ENCODE data around the gene TBPL1.

DNA sequence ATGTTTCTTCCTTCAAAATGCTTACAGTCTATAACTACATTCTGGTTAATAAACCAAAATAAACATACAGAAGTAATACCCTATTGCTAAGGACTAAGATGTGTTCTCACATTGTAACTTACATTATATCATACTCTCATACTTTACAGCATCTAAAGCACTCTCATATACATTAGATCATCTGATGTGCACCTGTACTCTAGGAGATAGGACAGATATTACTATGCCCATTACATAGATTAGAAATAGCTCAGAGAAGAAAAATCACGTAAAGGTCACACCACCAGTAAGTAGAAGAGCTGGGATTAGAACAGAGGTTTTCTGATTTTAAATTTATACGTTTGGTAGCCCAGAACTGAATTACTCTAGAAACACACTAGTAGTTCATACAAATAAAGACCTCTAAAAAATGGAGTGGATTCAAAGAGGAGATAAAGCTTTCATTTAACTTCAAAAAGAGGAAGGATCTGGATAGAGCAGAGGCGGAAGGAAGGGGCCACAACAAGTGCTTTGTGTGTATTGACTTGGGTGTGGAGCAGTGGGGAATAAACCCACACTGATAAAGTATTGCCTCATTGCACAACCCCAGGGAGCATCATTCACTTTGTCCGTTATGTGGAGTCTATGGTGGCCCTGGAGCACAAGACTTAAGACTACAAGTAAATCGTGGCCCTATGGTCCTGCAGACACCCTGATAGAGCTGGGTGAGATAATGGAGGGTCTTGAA lies 68.5 kb downstream of the TBPL1 start:
- TF ChIP-seq, protein P1, sequence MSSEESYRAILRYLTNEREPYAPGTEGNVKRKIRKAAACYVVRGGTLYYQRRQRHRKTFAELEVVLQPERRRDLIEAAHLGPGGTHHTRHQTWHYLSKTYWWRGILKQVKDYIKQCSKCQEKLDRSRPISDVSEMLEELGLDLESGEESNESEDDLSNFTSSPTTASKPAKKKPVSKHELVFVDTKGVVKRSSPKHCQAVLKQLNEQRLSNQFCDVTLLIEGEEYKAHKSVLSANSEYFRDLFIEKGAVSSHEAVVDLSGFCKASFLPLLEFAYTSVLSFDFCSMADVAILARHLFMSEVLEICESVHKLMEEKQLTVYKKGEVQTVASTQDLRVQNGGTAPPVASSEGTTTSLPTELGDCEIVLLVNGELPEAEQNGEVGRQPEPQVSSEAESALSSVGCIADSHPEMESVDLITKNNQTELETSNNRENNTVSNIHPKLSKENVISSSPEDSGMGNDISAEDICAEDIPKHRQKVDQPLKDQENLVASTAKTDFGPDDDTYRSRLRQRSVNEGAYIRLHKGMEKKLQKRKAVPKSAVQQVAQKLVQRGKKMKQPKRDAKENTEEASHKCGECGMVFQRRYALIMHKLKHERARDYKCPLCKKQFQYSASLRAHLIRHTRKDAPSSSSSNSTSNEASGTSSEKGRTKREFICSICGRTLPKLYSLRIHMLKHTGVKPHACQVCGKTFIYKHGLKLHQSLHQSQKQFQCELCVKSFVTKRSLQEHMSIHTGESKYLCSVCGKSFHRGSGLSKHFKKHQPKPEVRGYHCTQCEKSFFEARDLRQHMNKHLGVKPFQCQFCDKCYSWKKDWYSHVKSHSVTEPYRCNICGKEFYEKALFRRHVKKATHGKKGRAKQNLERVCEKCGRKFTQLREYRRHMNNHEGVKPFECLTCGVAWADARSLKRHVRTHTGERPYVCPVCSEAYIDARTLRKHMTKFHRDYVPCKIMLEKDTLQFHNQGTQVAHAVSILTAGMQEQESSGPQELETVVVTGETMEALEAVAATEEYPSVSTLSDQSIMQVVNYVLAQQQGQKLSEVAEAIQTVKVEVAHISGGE (CRISPR knock-in tag; IDR thresholded peaks at IDR 0.05) = no peak
- no peak for TF ChIP-seq CEBPB (IDR thresholded peaks at IDR 0.05; ENCODE audit: borderline replicate concordance in 1 of 2, low read depth in 2 of 2, low read length in 2 of 2)
- TF ChIP-seq RFX5 (IDR thresholded peaks at IDR 0.05; ENCODE audit: low read depth, low read length) = no peak
- no peak for TF ChIP-seq FOXM1 (IDR thresholded peaks at IDR 0.05; ENCODE audit: low read depth, low read length)
- TF ChIP-seq EZH2 (IDR thresholded peaks at IDR 0.05; ENCODE audit: borderline replicate concordance, control insufficient read depth, low read depth, low read length) = no peak
- TF ChIP-seq, protein P2, sequence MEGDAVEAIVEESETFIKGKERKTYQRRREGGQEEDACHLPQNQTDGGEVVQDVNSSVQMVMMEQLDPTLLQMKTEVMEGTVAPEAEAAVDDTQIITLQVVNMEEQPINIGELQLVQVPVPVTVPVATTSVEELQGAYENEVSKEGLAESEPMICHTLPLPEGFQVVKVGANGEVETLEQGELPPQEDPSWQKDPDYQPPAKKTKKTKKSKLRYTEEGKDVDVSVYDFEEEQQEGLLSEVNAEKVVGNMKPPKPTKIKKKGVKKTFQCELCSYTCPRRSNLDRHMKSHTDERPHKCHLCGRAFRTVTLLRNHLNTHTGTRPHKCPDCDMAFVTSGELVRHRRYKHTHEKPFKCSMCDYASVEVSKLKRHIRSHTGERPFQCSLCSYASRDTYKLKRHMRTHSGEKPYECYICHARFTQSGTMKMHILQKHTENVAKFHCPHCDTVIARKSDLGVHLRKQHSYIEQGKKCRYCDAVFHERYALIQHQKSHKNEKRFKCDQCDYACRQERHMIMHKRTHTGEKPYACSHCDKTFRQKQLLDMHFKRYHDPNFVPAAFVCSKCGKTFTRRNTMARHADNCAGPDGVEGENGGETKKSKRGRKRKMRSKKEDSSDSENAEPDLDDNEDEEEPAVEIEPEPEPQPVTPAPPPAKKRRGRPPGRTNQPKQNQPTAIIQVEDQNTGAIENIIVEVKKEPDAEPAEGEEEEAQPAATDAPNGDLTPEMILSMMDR (IDR thresholded peaks at IDR 0.05 in 2 of 3, conservative IDR thresholded peaks at IDR 0.05 in 1 of 3; ENCODE audit: control insufficient read depth in 2 of 3, extremely low read depth in 1 of 3, insufficient read depth in 1 of 3, low read depth in 3 of 3, low read length in 3 of 3) = no peak
